Measurements from ENCODE around the gene TSHZ2.

DNA sequence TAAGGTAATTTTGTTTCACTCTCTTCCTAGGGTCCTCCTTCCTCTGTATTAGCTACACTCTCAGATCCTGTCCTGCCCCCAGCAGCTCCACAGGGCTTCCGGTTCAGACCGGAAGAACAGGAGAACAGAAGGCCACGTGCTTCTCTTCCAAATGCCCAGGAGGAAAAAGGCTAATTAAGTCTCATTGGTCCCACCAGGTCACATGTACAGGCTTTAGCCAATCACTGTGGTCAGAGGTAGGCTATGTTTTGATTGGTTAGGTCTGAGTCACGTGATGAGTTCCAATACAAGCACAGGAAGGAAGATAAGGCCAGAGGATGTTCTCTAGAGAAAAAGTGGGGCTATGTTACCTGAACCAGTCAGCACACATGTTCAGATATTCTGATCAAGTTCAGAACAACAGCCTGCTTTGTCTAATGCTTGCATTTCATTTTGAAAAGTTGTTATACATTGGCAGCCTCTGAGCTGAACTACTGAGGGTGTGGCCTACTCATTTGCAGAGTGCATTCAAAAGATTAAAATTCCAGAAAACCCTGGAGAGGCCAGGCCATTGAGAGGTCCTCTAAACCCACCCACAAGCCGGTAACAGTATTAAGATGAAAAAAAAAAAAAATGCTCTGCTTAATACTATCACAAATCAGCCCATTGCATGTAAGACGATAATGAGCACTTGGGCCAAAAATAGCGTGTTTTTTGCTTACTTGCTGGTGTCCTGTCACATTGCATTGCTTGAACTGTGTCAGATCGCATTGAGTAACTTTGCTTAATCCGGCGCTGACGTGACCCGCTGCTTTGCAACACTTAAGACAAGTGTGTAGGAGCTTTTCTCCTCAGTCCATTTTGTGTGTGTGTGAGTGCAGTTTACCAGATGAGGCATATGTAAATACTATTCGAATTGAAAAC lies 170.3 kb downstream of the TSHZ2 start:
- TF ChIP-seq TAF1 (IDR thresholded peaks at IDR 0.05; ENCODE audit: borderline replicate concordance, insufficient read depth, low read length) (no peak), REST (IDR thresholded peaks at IDR 0.05; ENCODE audit: insufficient read depth in 1 of 2, low read depth in 2 of 2, low read length in 2 of 2) (no peak), POLR2AphosphoS5 (IDR thresholded peaks at IDR 0.05; ENCODE audit: low read depth, low read length) (no peak), FOXP2 (optimal IDR thresholded peaks at IDR 0.05; ENCODE audit: borderline replicate concordance, extremely low read depth, extremely low read length, insufficient read depth) (no peak)

Data from PFSK-1 (cell line).